ENCODE results near the gene SPOP. TPM values are rescaled to one million over a fixed set of nuclear protein-coding genes. Genes with fewer than 3 reads are reported as not detected.

The SPOP gene
- total and polyA plus RNA-seq, 2 experiments from 2014 or later, result 13.9 to 18.6 TPM

DNA sequence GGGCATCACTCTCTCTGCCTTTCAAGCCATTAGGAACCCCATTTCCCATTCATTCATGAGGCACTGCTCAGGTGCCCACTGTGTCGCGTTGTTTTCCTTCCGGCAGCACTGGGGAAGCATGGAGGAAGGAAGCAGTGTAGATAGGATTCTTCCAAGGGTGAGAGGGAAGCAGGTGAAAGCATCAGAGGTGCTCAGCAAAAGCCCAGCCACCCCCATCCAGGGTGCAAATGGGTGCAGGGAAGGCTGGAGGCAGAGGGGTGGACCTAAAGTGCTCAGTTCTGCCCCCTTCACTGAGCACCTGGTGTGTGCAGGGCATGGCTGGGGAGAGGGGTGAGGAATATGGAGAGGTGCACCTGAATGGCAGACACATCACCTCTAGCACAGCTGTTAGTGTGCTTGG lies 105.7 kb downstream of the SPOP start:
- Mint-ChIP-seq H3K4me1 (peaks cover 28% of the 10 kb centered on the region), H3K27me3 (ENCODE audit: insufficient read depth, low read depth, poor library complexity) (peaks cover 26% of the 10 kb centered on the region), H3K27ac (no peak overlapping the region), H3K36me3 (ENCODE audit: low read depth) (no peaks in the 10 kb centered on the region), H3K9me3 (no peaks in the 10 kb centered on the region), H3K4me3 (no peak overlapping the region)
- no peak for DNase-seq (ENCODE audit: low spot score)
- no peaks in the 10 kb centered on the region for H3K36me3 ChIP-seq (ENCODE audit: insufficient read depth)
- H3K4me3 ChIP-seq, result no peak overlapping the region
- H3K27ac ChIP-seq (ENCODE audit: low read depth), result no peak overlapping the region
- no peak overlapping the region for H2AFZ ChIP-seq
- no peaks in the 10 kb centered on the region for H3K79me2 ChIP-seq (replicated peaks; ENCODE audit: insufficient read depth)
- peaks cover 25% of the 10 kb centered on the region for H3K27me3 ChIP-seq (ENCODE audit: insufficient read depth)
- no peaks in the 10 kb centered on the region for H3K9me2 ChIP-seq (ENCODE audit: insufficient read depth)
- no peak for TF ChIP-seq EZH2 (IDR thresholded peaks at IDR 0.05; ENCODE audit: low read depth, unreplicated experiment)
- TF ChIP-seq EZH2phosphoT487 (IDR thresholded peaks at IDR 0.05; ENCODE audit: unreplicated experiment), result no peak
- TF ChIP-seq, protein P1, sequence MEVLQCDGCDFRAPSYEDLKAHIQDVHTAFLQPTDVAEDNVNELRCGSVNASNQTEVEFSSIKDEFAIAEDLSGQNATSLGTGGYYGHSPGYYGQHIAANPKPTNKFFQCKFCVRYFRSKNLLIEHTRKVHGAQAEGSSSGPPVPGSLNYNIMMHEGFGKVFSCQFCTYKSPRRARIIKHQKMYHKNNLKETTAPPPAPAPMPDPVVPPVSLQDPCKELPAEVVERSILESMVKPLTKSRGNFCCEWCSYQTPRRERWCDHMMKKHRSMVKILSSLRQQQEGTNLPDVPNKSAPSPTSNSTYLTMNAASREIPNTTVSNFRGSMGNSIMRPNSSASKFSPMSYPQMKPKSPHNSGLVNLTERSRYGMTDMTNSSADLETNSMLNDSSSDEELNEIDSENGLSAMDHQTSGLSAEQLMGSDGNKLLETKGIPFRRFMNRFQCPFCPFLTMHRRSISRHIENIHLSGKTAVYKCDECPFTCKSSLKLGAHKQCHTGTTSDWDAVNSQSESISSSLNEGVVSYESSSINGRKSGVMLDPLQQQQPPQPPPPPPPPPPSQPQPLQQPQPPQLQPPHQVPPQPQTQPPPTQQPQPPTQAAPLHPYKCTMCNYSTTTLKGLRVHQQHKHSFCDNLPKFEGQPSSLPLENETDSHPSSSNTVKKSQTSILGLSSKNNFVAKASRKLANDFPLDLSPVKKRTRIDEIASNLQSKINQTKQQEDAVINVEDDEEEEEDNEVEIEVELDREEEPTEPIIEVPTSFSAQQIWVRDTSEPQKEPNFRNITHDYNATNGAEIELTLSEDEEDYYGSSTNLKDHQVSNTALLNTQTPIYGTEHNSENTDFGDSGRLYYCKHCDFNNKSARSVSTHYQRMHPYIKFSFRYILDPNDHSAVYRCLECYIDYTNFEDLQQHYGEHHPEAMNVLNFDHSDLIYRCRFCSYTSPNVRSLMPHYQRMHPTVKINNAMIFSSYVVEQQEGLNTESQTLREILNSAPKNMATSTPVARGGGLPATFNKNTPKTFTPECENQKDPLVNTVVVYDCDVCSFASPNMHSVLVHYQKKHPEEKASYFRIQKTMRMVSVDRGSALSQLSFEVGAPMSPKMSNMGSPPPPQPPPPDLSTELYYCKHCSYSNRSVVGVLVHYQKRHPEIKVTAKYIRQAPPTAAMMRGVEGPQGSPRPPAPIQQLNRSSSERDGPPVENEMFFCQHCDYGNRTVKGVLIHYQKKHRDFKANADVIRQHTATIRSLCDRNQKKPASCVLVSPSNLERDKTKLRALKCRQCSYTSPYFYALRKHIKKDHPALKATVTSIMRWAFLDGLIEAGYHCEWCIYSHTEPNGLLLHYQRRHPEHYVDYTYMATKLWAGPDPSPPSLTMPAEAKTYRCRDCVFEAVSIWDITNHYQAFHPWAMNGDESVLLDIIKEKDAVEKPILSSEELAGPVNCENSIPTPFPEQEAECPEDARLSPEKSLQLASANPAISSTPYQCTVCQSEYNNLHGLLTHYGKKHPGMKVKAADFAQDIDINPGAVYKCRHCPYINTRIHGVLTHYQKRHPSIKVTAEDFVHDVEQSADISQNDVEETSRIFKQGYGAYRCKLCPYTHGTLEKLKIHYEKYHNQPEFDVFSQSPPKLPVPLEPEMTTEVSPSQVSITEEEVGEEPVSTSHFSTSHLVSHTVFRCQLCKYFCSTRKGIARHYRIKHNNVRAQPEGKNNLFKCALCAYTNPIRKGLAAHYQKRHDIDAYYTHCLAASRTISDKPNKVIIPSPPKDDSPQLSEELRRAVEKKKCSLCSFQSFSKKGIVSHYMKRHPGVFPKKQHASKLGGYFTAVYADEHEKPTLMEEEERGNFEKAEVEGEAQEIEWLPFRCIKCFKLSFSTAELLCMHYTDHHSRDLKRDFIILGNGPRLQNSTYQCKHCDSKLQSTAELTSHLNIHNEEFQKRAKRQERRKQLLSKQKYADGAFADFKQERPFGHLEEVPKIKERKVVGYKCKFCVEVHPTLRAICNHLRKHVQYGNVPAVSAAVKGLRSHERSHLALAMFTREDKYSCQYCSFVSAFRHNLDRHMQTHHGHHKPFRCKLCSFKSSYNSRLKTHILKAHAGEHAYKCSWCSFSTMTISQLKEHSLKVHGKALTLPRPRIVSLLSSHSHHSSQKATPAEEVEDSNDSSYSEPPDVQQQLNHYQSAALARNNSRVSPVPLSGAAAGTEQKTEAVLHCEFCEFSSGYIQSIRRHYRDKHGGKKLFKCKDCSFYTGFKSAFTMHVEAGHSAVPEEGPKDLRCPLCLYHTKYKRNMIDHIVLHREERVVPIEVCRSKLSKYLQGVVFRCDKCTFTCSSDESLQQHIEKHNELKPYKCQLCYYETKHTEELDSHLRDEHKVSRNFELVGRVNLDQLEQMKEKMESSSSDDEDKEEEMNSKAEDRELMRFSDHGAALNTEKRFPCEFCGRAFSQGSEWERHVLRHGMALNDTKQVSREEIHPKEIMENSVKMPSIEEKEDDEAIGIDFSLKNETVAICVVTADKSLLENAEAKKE (CRISPR knock-in tag; IDR thresholded peaks at IDR 0.05), result no peak
- TF ChIP-seq, protein P2, sequence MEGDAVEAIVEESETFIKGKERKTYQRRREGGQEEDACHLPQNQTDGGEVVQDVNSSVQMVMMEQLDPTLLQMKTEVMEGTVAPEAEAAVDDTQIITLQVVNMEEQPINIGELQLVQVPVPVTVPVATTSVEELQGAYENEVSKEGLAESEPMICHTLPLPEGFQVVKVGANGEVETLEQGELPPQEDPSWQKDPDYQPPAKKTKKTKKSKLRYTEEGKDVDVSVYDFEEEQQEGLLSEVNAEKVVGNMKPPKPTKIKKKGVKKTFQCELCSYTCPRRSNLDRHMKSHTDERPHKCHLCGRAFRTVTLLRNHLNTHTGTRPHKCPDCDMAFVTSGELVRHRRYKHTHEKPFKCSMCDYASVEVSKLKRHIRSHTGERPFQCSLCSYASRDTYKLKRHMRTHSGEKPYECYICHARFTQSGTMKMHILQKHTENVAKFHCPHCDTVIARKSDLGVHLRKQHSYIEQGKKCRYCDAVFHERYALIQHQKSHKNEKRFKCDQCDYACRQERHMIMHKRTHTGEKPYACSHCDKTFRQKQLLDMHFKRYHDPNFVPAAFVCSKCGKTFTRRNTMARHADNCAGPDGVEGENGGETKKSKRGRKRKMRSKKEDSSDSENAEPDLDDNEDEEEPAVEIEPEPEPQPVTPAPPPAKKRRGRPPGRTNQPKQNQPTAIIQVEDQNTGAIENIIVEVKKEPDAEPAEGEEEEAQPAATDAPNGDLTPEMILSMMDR (conservative IDR thresholded peaks at IDR 0.05; ENCODE audit: low read depth in 2 of 2), result no peak
- no peak for TF ChIP-seq NANOG (IDR thresholded peaks at IDR 0.05; ENCODE audit: borderline replicate concordance)
- TF ChIP-seq, protein P3, sequence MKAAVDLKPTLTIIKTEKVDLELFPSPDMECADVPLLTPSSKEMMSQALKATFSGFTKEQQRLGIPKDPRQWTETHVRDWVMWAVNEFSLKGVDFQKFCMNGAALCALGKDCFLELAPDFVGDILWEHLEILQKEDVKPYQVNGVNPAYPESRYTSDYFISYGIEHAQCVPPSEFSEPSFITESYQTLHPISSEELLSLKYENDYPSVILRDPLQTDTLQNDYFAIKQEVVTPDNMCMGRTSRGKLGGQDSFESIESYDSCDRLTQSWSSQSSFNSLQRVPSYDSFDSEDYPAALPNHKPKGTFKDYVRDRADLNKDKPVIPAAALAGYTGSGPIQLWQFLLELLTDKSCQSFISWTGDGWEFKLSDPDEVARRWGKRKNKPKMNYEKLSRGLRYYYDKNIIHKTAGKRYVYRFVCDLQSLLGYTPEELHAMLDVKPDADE (IDR thresholded peaks at IDR 0.05), result no peak
- no peak for TF ChIP-seq JUNB (IDR thresholded peaks at IDR 0.05; ENCODE audit: unreplicated experiment)
- no peak for TF ChIP-seq ZNF114 (CRISPR knock-in tag; IDR thresholded peaks at IDR 0.05)
- TF ChIP-seq, protein P4, sequence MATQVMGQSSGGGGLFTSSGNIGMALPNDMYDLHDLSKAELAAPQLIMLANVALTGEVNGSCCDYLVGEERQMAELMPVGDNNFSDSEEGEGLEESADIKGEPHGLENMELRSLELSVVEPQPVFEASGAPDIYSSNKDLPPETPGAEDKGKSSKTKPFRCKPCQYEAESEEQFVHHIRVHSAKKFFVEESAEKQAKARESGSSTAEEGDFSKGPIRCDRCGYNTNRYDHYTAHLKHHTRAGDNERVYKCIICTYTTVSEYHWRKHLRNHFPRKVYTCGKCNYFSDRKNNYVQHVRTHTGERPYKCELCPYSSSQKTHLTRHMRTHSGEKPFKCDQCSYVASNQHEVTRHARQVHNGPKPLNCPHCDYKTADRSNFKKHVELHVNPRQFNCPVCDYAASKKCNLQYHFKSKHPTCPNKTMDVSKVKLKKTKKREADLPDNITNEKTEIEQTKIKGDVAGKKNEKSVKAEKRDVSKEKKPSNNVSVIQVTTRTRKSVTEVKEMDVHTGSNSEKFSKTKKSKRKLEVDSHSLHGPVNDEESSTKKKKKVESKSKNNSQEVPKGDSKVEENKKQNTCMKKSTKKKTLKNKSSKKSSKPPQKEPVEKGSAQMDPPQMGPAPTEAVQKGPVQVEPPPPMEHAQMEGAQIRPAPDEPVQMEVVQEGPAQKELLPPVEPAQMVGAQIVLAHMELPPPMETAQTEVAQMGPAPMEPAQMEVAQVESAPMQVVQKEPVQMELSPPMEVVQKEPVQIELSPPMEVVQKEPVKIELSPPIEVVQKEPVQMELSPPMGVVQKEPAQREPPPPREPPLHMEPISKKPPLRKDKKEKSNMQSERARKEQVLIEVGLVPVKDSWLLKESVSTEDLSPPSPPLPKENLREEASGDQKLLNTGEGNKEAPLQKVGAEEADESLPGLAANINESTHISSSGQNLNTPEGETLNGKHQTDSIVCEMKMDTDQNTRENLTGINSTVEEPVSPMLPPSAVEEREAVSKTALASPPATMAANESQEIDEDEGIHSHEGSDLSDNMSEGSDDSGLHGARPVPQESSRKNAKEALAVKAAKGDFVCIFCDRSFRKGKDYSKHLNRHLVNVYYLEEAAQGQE (IDR thresholded peaks at IDR 0.05; ENCODE audit: unreplicated experiment), result no peak
- TF ChIP-seq CREB1 (CRISPR knock-in tag; IDR thresholded peaks at IDR 0.05; ENCODE audit: low read depth), result no peak
- TF ChIP-seq STAT1 (IDR thresholded peaks at IDR 0.05; ENCODE audit: unreplicated experiment), result no peak
- TF ChIP-seq POLR2AphosphoS5 (IDR thresholded peaks at IDR 0.05; ENCODE audit: low read depth), result no peak
- TF ChIP-seq ZNF331 (CRISPR knock-in tag; IDR thresholded peaks at IDR 0.05; ENCODE audit: low read depth), result no peak
- H3K4me2 ChIP-seq, result no peak overlapping the region
- no peak for ATAC-seq
- H4K20me1 ChIP-seq (replicated peaks; ENCODE audit: insufficient read depth), result no peaks in the 10 kb centered on the region; the same call in 1 of the 2 replicates
- H3F3A ChIP-seq (replicated peaks; ENCODE audit: low read depth), result peaks cover 14% of the 10 kb centered on the region
- H3K4me1 ChIP-seq (ENCODE audit: insufficient read depth), result peaks cover 16% of the 10 kb centered on the region

Measured in GM23338 (cell line).